D721Med (cell line): Measurements from ENCODE around the gene ZNF513.

Source experiments
- DNase-seq: peaks from one replicate; pipeline ENCODE4 v3.0.0; 2011; ENCODE audit warnings: low spot score; ENCODE audit not compliant: insufficient read length
- FAIRE-seq: peaks from 2 replicates; lab custom pipeline; 2011; peaks lifted over from hg19 to GRCh38; lab: Jason Lieb, UNC
- TF ChIP-seq, protein P1 (sequence below): IDR thresholded peaks from 2 replicates; pipeline ENCODE4 v1.5.1; 2012; ENCODE audit warnings: mild to moderate bottlenecking, control low read depth; ENCODE audit not compliant: insufficient read depth; ENCODE audit errors: missing control alignments

The ZNF513 gene

DNA sequence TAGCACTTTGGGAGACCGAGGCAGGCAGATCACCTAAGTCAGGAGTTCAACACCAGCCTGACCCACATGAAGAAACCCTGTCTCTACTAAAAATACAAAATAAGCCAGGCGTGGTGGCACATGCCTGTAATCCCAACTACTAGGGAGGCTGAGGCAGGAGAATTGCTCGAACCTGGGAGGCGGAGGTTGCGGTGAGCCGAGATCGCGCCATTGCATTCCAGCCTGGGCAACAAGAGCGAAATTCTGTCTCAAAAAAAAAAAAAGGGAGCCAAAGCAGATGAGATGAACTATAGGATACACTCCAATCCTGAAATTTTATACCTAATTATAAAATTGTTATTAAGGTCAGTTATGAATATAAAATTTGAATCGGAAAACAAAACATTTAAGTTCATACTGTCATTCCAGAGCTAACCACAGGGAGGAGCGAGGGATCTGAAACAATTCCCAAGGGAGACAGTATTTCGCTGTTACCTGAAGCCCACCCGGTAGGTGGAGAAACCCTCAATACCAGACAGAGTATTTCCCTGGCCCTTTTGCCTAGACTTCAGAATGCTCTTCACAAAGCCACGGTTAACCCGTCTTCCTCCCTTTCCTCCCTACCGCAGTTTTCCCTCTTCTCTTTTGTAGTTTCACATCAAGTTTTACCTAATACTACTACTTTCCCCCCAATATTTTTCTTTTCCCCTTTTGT is 27.4 kb upstream of the ZNF513 start:
- no peak for DNase-seq
- FAIRE-seq, result no peak
- TF ChIP-seq, protein P1, sequence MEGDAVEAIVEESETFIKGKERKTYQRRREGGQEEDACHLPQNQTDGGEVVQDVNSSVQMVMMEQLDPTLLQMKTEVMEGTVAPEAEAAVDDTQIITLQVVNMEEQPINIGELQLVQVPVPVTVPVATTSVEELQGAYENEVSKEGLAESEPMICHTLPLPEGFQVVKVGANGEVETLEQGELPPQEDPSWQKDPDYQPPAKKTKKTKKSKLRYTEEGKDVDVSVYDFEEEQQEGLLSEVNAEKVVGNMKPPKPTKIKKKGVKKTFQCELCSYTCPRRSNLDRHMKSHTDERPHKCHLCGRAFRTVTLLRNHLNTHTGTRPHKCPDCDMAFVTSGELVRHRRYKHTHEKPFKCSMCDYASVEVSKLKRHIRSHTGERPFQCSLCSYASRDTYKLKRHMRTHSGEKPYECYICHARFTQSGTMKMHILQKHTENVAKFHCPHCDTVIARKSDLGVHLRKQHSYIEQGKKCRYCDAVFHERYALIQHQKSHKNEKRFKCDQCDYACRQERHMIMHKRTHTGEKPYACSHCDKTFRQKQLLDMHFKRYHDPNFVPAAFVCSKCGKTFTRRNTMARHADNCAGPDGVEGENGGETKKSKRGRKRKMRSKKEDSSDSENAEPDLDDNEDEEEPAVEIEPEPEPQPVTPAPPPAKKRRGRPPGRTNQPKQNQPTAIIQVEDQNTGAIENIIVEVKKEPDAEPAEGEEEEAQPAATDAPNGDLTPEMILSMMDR, result peak; percentile 62

DNA sequence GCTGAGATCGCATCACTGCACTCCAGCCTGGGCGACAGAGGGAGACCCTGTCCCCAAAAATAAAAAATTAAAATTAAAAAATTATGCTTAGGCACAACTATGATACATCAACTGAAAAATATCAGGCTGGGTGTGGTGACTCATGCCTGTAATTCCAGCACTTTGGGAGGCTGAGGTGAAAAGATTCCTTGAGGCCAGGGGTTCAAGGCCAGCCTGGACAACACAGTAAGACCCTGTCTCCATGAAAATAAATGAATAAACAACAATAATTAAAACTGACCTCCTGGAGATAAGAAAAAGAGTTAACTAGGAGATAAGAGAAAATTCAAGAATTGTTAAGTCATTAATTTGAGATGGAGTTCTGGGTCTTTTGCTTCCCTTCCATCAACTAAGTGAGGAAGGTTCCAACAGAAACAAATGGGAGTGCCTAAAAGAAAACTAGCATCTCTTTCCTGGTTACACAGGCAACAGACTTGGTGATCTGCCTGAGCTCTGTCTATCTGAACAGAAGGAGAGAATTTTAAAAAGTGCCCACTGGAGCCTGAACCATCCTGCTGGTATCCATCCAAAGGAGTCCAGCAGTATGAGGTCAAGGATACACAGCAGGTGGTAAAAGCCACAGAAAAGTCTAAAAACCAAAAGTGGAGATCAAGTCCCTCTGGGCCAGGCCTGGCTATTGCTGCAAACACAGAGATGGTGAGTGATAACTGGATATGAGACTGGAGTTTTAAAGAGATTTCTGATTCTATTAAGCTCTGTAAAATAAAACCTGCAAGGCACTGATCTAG is 20.0 kb upstream of the ZNF513 start:
- no peak for FAIRE-seq
- TF ChIP-seq, protein P1, result no peak
- no peak for DNase-seq

DNA sequence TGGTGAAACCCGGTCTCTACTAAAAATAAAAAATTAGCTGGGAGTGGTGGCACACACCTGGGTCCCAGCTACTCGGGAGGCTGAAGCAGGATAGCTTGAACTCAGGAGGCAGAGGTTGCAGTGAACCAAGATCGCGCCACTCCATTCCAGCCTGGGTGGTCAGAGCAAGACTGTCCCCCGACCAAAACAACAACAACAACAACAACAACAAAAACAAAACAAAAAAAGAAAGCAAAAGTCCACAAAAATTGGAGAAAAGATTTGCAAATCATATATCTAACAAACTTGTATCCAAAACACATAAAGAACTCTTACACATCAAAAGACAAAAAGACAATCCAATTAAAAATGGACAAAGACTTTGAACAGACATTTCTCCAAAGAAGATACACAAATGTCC is 18.4 kb upstream of the ZNF513 start:
- TF ChIP-seq, protein P1, result no peak
- no peak for DNase-seq
- no peak for FAIRE-seq

DNA sequence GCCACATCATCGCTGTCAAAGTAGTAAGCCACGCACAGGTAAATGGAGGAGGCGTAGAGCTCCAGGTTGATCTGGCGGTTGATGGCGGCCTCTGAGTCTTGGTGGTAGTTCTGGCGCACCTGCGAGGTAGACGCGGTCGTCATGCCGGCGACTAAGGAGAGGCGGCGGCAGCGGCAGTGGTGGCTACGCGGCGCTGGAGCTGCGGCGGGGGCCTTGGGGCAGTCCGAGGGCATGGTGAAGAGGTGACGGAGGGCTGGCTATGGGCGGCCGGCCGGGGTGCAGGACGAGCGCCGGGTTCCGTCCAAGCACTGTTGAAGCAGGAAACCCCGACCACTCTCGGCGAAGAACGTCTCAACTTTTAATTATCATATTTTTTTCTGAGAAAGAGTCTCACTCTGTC is 12.7 kb upstream of the ZNF513 start:
- DNase-seq (no peak), FAIRE-seq (no peak)
- TF ChIP-seq, protein P1, result no peak

DNA sequence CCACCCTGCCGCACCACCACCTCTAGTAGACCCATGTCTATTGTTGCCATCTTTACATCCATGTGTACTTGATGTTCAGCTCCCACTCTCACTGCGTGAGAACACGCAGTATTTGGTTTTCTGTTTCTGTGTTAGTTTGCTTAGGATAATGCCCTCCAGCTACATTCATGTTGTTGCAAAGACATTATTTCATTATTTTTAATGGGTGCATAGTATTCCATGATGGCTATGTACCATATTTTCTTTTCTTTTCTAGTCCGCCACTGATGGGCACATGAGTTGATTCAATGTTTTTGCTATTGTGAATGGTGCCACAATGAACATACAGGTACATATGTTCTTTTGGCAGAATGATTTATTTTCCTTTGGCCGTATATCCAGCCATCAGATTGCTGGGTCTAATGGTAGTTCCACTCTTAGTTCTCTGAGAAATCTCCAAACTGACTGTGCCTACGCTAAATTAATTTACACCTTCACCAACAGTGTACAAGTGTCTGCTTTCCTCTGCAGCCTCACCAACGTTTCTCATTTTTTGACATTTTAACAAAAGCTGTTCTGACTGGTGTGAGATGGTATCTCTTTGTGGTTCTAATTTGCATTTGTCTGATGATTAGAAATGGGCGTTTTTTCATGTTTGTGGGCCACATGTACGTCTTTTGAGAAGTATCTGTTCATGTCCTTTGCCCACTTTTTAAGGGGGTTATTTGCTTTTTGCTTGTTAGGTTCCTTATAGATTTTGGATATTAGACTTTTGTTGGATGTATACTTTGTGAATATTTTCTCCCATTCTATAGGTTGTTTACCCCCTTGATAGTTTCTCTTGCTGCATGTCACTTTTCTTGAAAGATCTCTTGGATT is 10.5 kb upstream of the ZNF513 start:
- FAIRE-seq (no peak), DNase-seq (no peak)
- TF ChIP-seq, protein P1, result no peak

DNA sequence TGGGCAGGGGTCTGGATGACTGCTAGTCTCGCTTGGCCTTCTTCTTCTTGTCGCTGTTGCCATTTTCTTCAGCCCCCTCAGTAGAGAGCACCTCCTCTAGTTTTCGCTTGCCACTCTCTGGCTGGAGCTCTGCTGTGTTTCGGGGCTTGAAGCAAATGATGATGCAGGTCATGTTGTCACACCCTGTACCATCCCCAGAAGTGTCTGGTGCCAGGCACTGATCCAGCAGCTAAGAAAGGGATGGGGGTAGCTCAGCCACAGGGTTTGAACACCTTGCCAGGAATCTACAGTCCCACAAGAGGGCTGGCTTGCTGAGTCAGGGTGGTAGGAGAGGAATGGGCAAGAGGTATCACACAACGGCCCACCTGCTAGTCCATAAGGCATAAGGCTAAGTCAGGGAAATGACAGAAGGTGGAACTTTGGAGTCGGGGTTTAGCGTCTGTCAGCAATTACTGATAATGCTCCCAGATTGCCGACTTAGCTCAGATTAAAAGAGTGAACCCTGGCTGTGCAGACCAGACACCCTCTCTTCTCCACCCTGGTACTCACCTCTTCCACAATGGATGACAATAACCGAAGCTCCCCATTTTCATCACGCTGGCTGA is 1.1 kb upstream of the ZNF513 start:
- peak; percentile 38 for DNase-seq
- TF ChIP-seq, protein P1, result no peak
- peak; percentile 98 for FAIRE-seq
